Mucosa of gallbladder (tissue), 1 donor: ENCODE results near the gene KLK13. TPM values are rescaled to one million over a fixed set of nuclear protein-coding genes. Genes with fewer than 3 reads are reported as not detected.

Source experiments
- DNase-seq: peaks from one replicate; pipeline ENCODE4 v3.0.0-alpha.2; 2020; ENCODE audit warnings: low spot score
- total RNA-seq: library from RNA; stranded (reverse); gene quantifications from one replicate; pipeline ENCODE4 v1.2.1, GENCODE V29; 2021
- donor health status: DM: no; HTN: no; CAD: no.

The KLK13 gene, protein sequence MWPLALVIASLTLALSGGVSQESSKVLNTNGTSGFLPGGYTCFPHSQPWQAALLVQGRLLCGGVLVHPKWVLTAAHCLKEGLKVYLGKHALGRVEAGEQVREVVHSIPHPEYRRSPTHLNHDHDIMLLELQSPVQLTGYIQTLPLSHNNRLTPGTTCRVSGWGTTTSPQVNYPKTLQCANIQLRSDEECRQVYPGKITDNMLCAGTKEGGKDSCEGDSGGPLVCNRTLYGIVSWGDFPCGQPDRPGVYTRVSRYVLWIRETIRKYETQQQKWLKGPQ
- total RNA-seq: 2.0 TPM

DNA sequence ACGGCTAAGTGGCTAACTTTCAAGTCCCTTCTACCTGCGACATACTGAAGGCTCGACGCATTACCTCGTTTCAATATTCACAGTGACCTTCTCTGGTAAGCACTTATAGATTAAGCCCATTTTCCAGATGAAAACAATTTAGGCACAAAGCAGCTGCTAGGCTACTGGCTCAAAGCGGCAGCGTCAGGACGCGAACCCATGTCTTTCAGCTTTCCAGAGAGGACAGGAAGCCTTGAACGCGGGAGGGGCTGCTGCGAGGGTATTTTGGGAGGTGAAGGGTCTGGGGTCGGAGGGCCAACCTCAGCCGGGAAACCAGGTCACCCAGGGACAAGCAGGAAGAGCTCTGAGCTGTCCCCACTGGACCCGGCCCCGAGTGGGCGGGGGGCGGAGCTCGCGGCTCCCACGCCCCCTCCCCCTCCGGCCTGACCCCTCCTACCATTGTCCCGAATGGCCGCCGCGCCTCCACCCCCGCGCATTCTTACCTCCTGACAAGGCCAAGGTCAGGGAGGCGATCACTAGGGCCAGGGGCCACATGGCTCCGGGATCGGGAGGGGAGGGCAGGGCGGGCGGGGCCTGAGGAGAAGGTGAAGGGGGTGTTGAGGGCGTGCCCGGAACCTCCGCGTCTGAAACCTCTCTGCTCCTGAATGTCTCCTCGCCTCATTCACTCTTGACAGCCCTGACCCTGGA is at the start of gene KLK13:
Gene KLK13 (minus strand): TSS at position 559 of the 687 bp plus-strand sequence. CDS start 25 bp downstream, at position 534.
- peak; percentile 16 for DNase-seq

DNA sequence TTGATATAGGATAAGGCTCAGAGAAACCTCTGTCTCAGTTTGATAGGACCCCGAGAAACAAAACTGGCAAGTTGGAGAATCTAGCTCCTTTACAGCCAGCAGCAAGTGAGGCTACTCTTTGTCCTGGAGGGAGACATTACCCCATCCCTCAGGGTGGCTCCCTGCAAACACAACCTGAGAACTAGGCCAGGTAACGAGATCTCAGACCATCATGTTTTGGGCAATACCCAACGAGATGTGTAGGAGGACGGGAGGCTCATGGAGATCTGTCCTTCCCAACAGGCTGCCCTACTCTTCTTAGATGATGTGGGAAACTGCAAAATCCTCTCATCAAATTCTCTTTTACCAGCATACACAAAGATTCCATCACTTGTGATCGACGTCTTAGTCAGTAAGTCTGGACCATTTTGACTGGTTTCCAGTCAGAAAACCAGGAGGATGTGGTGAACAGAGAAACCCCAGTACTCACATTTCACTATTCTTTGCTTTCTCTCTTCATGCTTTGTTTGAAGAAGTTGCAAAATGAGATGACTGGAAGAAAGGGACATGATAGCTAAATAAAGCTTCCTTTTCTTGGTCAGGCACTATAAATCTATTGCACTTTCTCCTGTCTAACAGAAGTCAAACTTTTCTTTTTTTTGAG is 49.3 kb upstream of the KLK13 start:
- DNase-seq: no peak

DNA sequence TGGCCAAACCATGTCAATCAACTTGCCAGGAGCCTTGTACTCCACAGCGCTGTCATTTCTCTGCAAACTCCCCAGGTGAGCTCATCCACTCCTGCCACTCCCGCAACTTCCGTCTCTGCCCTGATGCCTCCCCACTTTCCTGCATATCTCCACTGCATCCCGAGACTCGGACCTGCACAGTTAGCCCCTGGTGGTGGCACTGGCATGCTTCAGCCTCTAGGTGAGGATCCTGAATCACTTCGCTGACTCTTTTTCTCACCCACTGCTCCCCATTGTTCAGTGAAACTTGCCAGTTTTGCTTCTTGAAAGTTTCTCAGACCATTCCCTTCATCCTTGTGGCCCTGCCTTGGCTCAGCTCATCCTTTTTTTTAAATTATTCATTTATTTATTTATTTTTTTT is 46.7 kb upstream of the KLK13 start:
- DNase-seq: no peak

DNA sequence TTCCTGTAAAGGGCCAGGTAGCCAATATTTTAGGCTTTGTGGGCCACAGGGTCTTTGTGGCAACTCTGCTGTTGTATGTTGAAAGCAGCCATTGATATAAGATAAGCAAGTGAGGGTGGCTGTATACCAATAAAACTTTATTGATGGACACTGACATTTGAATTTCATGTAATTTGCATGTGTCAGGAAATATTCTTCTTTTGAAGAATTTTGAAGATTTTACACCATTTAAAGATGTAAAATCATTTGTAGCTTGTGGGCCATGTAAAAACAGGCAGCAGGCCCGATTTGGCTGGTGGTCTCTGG is 45.7 kb upstream of the KLK13 start:
- no peak for DNase-seq

DNA sequence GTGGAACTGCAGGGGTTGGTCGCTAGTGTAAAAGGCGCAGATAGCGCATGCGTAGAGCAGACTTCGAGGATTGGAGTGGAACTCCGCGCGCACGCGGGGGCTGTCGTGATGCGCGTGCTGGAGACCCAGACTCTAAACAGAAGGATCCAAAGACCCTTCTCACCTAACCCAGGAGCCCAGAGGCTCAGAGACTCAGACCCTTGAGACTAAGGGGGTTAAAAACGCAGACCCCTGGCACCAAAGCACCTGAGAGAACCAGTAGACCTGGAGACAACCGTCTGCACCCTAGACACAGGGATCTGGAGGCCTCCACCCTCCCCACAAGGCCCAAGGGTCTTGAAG is 43.9 kb upstream of the KLK13 start:
- no peak for DNase-seq

DNA sequence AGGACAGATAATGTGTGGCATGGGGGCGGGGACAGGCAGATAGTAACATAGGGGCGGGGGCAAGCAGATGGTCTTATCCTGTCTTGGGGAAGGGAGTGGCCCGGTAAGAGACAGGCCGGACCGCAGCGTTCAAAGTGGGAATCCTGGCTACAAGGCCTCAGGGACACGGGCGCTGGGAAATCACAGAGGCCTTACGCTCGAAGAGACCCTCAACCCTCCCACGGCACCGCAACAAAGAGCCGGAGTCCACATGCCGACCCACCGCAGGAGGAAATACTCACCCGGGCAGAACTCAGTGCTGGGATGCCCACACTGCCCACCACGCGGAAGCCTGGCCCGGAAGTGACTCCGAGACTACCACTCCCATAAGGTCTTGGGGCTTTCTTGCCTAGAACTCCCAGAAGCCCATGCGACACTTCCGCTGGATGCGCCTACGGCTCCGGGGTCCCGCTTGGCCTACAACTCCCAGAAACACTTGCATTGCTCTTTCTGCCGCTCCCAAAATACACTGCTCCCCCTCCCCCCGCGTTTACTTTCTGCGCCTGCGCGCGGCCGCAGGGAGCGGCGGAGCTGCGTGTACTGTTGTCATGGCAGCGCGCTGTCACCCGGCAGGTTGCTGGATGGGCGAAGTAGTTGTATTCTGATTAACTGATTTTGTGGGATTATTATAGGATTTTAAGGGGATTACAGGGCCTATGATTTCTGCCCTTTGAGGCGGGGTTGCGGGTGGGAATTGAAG is 43.3 kb upstream of the KLK13 start, which contains the start of gene CTU1:
Gene CTU1 (minus strand): TSS at position 344 of the 739 bp plus-strand sequence. CDS start 3,840 bp downstream, outside the sequence.
- DNase-seq: peak; percentile 99

DNA sequence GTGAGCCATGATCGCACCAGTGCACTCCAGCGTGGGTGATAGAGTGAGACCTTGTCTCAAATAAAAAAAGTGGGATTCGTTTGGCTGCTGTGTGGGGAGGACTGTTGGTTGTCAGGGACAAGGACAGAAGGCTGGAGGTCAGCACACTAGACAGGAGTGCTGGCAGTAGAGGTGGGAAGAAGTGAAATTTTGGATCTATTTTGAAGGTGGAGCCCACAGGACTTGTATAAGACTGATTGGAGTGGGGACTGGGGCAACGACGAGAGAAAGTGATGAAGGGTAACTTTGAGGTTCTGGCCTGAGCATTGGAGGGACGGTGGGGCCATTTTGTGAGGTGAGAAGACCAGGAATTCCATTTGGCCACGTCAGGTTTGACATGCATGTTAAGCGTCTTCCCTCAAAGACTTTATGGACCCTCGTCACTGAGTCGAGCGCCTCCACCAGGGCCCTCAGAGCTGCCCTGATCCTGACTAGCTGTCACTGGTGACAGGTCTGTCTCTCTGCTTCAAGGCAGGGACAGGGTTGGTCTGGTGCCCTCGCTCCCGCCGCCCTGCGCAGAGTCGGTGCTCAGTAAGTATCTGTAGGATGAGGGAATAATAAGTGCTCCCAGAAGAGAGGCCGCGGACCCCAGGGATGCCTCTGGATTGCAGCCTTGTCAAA is 42.6 kb upstream of the KLK13 start:
- DNase-seq: no peak

DNA sequence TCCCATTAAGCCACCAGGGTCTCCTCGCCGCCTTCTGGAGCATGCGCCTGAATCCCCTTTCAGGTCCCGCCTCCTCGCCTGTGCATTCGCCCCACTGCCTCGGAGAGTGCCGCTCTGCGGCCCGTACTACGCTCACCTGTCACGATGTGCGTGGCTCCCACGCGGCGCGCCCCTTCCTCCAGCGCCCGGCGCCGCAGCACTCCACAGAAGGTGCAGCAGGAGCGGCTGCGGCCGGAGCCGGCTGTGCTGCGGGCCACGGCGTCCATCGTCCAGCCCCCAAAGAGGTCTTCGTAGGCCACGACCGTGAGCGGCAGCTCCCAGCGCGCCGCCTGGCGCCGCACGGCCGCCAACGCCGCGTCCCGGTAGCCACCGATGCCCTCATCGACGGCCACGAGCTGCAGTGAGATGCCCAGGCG is 39.0 kb upstream of the KLK13 start:
- DNase-seq: no peak

DNA sequence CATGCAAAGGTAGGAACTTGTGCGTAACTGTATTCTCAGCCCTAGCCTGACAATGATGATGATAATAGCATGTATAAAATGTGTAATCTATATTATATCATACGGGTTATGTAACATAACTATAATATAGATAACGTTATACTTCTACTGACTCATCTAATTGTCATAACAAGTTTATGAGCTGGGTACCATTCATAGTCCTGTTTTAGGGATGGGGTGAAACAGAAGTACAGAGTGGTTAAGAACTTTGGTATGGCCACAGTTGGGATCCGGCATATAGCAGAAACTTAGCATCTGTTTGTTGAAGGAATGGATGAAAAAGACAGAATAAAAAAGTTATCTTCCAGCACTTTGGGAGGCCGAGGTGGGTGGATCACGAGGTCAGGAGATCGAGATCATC is 38.1 kb upstream of the KLK13 start:
- no peak for DNase-seq

DNA sequence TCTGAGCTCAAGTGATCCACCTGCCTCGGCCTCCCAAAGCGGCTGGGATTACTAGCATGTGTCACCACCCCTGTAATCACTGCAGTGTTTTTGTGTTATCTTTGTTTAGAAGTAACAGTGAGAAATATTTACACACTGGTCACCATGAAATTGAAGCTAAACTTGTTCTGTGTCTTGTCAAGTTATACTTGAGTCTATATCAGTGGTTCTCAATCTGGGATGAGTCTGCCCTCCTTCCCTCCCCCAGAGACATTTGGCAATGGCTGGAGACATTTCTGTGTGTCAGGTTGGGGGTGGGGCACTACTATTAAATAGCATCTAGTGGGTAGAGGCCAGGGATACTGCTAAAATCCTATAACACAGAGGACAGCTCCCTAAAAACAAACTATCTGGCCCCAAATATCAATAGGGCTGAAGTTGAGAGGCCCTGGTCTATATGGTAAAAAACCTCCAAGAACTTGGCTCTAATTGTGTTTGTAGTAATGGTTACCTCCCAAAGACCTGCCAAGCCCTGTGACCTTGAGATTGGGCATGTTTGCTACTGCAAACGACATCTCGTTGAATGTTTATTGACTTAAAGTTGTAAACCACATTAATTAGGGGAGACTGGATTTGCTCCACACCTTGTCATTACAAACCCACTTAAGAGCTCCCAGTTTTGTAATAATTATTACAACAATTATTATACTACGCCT is 36.4 kb upstream of the KLK13 start:
- no peak for DNase-seq

DNA sequence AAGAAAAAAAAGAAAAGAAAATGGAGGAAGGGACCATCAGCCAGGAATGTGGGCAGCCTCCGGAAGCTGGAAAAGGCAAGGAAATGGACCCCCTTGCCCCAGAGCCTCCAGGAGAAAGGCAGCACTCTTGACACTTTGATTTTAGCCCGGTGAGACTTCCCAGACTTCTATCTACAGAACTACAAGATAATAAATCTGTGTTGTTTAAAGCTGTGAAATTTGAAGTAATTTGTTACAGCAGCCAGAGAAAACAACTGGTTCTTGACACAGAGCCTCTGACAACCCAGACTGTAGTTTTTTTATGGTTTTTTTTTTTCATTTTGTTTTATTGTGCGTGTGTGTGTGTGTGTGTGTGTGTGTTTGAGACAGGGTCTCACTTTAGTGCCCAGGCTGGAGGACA is 35.7 kb upstream of the KLK13 start:
- no peak for DNase-seq

DNA sequence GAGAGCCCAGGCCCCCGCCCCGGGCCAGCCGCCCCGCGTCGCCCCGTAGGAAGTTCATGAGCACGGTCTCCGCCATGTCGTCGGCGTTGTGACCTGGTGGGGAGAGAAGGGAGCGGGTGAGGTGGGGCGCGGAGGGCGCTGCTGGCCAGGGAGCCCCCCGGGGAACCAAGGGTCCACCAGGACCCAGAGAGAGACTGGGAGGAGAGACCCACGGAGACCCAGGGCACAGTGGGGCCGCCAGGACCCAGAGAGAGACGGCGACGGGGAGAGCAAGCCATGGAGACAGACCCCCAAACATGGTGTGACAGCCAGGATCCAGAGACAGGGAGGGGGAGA is 34.1 kb upstream of the KLK13 start:
- DNase-seq: no peak

DNA sequence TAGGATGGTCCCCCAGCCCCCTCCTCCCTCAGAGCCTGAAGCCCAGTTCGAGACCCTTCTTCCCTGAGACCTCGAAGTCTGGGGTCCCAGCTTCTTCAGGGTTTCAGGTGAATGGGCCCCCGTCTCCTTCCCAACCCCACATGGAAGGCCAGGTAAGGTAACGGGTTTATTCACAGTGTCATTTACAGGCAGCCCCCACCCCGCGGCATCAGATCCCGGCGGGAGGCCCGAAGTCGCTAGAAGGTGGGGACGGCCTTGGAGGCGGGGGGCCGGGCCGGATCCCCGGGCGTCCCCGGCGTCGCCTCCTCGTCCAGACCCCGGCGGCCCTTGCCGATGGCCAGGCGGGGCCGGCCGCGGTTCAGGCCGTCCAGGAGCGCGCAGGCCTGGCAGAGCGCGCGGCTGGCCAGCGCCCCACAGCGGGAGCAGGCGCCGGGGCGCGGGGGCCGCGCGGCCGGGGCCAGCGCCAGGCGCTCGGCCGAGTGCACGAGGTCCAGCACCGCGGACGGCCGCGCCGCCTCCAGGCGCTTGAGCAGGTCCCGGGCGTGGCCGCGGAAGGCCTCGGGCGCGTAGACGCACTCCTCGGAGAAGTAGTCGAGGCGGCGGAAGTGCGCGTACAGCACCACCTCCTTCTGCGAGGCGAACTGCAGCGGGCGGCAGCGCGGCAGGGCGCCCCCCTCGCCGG is 33.6 kb upstream of the KLK13 start:
- peak; percentile 42 for DNase-seq

DNA sequence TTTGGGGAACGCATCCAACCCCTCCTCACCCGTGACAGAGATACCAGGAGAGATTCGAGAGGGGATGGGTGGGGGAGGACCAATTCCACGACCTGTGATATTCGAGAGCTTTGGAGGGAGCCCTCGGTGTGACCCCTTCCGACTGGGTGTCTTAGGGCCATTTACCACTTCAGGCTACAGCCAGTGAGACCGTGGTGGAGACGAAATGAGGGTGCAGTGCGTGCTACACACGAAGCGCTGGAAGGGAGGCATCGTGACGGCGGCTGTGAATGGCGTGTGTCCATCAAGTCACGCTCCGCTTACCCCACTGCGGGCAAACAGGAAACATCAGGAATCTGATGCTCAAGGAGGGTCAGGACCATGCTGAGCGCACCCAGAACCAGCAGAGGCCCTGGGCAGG is 32.9 kb upstream of the KLK13 start:
- DNase-seq: no peak

DNA sequence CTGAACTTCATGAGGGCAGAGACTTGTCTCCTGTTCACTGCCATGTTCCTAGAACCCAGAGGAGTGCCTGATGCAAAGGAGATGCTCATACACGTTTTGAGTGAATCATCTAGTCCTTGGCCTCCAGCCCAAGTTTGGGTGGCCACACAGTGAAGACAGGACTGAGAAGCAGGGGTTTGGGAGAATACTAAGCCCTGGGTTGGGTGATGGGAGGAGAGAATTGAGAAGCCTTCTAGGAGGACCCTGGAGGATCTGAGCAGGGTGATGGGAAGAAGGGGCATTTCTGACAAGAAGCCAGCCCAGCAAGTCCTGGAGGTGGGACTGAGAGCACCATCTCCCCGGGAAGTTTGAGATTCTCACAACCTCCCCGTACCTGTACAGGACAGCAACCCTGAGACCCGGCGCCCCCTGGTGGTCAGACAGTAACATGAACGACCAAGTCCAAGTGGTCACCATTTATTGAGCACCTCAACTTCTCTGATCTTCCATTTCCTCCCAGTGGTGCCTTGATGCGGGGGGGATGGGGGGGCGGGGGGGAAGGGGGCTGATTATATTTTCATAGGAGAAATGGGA is 32.4 kb upstream of the KLK13 start:
- peak; percentile 53 for DNase-seq

DNA sequence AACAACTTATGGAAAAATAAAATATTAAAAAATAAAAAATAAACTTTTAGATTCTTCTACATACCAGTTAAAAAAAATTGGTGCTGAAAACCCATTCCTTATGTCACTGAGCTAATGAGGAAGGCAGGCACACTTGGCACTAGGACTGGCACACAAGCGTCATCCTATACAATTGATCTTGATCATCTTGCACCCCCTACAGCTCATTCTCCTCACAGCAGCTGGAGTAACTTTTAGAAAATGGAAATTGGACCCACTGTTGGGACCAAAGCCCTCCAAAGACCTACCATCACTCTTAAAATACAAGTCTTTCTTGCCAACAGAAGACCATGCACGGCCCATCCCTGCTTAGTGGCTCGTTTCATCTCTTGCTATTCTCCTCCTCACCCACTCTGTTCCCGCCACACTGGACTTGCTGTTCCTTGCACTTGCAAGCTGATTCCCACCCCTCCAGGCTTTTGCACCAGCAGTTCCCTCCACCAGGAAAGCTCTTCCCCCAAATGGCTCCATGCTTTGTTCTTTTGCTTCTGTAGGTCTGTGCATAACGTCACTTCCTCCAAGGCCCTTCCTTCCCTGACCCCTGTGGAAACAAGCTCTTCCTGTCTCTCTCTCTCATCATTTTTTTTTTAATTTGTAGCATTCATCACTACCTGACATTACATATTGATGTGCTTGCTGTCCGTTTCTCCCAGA is 31.7 kb upstream of the KLK13 start:
- no peak for DNase-seq

DNA sequence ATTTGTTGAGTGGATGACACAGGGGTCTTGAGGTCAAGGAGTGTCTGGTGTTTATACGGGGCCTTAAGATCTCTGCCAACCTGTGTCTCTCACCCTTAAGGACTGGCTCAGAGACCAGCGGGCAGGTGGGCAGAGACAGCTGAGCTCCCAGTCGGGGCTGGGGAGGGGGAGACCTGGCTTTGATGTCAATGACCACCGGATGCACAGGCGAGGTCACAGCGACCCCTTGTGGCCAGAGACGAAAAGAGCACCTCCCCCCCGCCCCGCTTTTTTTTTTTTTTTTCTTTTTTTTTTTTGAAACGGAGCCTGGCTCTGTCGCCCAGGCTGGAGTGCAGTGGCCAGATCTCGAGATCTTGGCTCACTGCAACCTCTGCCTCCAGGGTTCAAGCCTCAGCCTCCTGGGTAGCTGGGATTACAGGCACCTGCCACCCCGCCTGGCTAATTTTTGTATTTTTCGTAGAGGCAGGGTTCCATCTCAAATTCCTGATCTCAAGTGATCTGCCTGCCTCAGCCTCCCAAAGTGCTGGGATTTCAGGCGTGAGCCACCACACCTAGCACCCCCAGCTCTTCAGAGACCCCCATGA is 29.9 kb upstream of the KLK13 start:
- no peak for DNase-seq

DNA sequence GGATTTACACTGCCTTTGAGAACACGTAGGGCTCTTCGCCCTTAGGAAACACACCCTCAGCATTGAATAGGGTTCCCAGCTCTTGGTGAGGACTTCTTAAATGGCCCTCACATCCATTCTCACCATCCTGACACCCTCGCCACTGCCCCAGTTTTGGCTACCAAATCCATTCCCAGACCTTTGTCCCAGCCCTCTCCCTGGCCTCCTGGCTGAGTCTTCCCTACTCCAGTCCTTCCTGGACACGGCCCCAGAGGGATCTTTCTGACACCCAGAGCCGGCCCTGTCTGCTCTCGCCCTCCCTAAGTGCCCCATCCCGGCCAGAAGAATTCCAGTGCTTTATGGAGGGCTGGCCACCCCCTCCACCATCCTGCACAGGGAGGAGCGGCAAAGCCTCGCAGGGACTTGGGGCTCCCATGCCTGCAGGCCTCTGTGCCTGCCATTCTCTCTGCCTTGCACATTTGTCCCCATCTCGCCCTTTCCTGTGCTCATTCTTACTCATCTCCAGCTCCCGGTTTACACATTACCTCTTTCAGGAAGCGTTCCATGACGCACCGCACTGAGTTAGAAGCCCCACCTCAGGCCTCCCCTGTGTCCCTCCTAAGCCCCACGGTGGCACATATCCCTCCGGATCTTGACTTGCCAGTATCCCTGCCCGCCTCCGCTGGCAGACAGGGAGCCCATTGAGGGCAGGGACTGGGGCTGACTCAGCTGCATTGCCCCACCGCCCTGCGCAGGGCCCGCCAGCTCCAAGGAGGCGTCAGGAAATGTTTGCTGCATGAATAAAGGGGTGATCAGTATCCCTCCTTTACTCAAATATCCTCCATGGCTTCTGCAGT is 28.8 kb upstream of the KLK13 start:
- no peak for DNase-seq

DNA sequence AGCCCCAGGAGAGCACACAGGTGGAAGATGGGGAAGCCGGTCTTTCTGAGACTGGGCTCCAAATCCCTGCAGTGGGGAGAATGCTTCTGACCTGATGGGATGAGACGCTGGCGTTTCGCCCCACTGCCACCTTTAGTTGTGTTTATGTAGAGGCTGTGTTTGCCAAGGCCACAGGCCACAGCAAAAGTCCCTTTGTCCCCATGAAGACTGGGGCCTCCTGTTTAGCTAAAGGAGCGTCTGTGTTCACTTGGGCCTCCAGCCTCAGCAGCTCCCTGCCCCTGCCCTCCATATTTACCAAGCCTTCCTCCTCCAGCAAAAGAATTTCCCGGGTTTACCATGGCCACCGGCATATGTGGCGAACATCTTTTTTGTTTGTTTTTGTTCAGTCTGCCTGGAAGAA is 28.2 kb upstream of the KLK13 start:
- DNase-seq: no peak
